ENCODE data around the gene HSP90B1.
A peak's percentile ranks its signal among the peaks of the same experiment; 100 is the strongest.

HSP90B1 gene

DNA sequence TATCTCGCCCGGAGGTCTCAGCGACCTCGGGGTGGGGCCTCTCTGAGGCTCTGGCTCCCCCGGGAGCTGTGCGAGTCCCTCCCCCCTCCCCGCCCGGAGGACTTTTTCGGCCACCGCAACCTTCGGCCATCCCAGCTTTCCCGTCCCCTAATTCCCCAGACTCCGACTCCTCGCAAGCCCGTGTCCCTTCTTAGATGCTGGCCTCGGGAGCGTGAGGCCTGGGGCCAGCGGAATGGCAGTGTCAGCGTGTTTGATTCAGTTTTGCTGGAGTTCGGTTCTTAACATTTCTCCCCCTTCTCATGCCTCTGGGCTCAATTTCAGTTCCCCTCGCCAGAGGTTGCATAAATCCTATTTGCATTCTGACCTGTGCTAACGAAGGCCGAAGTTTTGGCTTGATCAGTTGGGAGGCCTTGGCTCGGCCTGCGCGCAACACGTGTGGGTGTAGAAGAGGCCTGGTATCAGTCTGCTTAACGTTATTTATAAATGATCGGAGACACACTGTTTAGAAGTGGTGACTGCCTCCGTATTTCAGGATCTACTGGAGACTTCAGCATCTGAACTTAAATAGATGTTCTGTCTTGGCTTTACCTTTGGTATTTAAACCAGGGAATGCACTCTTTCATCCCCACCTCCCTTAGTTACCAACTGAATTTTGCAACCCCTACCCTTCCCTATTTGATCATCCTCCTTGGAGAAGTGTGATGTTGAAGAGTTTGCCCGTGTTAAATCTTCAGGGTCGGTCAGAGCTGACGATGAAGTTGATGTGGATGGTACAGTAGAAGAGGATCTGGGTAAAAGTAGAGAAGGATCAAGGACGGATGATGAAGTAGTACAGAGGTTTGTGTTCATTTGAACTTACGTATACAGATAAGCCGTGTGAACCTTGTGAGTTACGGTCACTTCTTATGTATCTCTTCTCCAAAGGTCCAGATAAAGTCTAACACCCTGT, 851 bp downstream of the HSP90B1 start:
- no peak for FAIRE-seq

DNA sequence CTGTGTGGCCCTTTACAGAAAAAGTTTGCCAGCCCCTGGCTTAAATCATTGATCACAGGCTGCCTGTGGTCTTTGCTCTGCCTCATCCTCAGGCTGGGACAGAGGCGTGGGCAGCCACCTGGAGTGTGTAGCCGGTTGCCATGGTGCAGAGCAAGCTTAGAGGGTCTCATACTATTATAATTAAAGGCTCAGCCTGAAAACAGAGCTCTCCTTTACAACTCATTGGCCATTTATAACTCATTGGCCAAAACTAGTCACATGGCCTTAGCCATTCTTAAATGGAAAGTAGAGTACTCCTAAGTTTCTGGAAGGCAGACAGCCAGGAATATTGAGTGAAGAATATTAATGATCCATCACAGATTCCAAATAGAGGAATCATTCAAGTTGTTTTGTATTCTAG, 3.0 kb downstream of the HSP90B1 start:
- no peak for FAIRE-seq

DNA sequence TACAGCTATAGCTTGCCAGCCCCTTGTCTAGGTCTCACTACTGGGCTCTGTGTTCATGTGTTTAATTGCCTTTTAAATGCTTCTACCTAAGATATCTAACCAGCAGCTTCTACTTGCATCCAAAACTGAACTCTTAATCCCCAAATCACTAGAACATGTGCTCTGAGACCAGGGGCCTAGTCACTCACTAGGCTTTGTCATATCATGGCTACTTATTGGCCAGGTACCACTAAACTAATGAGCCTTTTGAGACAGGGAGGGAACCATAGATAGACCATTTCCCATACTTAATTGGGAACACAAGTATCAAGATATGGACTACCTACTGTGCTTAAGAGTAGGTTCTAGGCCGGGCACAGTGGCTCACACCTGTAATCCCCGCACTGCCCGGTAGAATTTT, 6.5 kb downstream of the HSP90B1 start:
- no peak for FAIRE-seq

DNA sequence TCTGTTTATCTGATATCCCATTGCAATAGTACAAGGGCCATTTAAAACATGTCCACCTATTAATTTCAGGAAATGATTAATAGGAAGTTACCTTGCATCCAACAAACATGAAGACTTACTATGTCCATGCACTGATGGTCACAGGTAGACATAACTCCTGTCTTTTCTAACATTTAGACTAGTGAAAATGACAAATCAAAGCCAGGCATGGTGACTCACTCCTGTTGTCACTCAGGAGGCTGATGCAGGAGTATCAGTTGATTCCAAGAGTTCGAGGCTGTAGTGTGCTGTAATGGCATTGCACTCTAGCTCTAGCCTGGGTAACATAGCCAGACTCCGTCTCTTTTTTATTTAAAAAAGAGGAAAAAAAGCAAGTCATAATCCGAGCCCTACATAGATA, 14.8 kb downstream of the HSP90B1 start:
- FAIRE-seq = no peak

DNA sequence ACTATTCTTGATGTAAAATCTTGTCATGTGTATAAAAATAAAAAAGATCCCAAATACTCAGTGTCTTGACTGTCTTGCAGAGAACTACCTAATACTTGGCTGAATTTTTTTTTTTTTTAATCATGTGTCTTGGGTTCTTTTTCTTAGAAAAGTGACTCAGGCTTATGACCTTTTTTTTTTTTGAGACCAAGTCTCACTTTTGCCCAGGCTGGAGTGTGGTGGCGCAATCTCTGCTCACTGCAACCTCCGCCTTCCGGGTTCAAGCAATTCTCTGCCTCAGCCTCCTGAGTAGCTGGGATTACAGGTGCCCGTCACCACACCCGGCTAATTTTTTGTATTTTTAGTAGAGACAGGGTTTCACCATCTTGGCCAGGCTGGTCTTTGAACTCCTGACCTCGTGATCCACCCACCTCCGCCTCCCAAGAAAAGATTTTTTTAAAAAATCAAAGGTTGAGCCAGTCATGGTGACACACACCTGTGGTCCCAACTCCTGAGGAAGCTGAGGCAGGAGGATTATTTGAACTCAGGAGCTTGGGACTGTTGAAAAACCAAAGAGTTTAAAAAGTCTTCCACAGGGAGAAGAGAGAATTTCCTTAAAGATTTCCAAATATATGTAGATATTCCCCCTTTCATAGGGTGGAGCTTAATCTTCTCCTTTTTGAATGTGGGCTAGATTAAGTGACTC, 17.8 kb downstream of the HSP90B1 start:
- FAIRE-seq = no peak

DNA sequence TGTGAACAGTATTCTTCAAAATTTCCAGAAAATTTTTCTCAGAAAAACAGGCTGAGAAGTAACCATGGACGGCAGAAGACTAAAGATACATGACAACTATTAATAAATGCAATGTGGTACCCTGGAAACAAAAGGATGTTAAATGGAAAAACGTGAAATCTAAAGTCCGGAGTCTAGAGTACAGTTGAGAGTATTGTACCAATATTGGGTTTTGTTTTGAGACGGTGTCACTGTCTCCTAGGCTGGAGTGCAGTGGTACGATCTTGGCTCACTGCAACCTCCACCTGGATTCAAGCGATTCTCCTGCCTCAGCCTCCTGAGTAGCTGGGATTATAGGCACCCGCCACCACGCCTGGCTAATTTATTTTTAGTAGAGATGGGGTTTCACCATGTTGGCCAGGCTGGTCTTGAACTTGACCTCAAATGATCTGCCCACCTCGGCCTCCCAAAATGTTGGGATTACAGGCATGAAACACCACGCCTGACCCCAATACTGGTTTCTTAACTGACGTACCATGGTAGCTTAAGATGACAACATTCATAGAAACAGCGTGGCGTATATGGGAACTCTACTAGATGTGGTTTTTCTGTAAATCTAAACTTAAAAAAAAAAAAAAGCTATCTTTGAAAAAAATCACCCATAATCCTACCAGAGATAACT, 18.7 kb downstream of the HSP90B1 start:
- FAIRE-seq = no peak

DNA sequence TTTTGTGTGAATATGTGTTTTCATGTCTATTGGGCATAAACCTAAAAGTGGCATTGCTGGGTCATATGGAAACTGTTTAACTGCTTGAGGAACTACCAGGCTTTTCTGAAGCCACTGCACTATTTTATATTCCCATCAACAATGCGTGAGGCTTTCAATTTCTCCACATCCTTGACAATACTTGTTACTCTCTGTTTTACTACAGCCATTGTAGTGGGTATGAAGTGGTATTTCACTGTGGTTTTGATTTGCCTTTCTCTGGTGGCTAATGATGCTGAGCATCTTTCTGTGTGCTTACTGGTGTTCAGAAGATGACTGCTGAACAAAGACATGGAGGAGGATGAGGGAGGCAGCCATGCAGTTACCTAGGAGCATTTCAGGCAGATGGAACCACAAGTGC, 22.3 kb downstream of the HSP90B1 start:
- FAIRE-seq = no peak

DNA sequence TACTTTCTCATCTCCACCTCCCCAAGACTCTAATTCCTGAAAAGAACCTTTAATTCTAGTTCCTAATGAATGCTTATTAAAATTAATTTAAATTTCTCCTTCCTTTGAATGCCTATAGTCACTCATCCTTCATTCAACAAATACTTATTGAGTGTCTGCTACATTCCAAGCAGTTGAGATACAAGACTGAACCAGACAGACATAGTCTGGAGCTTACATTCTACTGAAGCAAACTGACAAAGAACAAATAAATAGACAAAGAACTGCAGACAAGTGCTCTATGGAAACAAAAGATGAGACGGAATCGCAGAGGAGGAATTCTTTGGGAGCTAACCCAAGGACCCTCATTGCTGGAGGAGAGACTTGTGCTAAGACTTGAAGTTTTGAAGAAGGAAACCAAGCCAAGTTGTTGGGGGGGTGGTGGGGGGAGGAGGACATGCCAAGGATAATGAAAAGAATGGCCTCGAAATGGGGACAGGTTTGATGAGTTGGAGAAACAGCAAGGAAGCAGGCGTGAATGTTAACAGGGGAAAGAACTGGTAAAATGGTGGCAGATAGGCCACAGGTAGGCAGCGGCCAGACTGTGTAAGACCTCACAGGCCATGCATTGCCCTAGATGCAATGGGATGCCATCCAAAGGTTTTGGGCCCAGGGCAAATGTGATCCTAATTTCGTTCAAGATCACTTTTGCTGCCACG, 25.8 kb downstream of the HSP90B1 start:
- no peak for FAIRE-seq

DNA sequence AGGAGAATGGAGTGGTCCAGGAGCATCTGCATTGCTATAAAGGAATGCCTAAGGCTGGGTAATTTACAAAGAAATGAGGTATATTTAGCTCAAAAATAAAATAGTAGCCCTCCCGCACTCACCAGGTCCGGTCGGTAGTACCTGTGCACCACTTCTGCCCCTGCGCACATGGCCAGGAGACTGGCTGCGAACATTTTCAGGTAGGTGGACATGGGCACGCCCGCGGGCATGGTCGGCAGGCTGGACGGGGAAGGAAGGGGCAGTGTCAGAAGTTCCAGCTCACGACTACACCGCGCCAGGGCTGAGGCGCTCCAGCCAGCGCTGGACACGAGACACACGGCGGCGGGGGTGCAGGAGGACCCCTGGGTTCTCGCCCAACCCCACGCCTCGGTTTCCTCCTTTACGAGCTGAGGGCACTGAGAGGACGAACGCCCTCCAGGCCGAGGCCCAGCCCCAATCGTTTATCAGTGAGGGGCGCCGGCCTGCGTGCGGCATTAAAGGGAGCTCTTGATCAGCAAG, 26.4 kb downstream of the HSP90B1 start:
- FAIRE-seq = no peak

DNA sequence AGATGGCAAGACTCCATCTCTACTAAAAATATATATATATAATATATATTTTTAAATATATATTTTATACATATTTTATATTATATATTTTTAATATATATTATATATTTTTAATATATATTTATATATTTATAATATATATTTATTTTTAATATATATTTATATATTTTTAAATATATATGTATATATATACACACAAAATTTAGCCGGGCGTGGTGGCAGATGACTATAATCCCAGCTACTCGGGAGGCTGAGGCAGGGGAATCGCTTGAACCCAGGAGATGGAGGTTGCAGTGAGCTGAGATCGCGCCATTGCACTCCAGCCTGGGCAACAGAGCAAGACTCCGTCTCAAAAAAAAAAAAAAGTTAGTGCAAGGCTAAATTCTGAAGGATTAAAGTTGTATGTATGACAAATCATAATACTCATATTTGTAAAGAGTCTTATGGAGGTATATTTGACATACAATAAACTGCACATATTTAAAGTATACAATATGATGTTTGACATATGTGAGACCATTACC, 27.7 kb downstream of the HSP90B1 start:
- no peak for FAIRE-seq

DNA sequence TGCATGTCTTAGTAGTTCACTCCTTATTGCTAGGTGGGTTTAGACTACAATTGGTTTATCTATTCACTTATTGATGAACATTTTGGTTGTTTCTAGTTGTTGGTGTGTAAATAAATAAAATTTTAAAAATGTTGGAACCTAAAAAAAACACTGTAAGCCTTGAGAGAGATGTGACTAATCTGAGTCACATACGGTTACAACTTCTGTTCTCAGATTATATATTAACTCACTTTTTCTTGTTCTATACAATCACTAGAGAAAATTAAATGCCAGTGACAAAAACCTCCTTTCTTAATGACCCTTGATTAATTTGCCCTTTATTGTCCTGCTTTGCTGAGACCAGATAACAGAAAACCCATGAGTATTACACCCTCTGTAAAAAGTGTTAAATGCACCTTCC, 28.4 kb downstream of the HSP90B1 start:
- FAIRE-seq = no peak

DNA sequence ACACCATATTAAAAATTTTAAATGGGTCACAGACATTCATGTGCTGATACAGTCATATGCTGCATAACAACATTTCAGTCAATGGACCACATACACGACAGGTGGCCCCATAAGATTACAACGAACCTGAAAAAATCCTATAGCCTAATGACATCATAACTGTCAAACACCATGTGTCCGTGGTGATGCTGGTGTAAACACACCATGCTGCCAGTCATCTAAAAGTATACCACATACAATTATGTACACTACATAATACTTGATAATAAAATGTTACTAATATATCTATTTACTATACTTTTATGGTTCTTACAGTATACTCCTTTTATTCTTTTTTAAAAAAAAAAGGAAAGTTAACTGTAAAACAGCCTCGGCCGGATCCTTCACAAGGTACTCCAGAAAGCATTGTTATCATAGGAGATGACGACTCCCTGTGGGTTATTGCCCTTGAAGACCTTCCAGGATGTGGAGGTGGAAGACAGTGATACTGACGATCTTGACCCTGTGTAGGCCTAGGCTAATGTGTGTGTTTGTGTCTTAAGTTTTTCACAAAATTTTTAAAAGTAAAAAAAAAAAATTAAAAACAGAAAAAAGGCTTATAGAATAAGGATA, 30.5 kb downstream of the HSP90B1 start:
- no peak for FAIRE-seq

DNA sequence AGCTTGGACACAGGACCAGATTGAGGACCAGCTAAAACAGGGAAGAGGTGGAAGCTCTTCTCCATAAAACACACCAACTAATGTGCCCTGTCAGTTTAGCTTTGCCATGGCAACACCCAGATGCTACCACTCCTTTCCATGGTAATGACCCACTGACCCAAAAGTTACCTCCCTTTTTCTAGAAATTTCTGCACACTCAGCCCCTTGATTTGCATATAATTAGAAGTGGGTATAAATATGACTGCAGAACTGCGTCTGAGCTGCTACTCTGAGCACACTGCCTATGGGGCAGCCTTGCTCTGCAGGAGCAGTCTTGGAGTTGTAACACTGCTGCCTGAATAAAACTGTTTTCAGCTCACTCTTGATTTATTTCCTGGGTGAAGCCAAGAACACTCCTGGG, 32.3 kb downstream of the HSP90B1 start:
- no peak for FAIRE-seq

DNA sequence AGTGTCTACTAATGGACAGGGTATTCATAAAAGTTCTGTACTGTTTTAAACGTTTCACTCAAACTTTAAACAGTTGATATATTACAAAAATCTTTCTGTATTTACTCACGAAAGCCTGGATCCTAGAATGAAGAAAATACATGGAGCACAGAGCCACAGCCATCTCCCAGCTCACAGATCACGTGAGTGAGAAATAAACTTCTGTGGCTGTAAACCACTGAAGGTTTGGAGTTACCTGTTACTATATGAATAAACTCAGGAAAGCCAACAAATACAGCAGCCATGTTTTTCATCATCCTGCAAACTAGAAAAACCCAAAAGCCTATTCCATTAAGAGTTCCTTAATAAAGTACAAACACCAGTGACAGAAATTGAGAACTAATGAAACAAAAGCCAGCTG, 34.6 kb downstream of the HSP90B1 start:
- FAIRE-seq = no peak

DNA sequence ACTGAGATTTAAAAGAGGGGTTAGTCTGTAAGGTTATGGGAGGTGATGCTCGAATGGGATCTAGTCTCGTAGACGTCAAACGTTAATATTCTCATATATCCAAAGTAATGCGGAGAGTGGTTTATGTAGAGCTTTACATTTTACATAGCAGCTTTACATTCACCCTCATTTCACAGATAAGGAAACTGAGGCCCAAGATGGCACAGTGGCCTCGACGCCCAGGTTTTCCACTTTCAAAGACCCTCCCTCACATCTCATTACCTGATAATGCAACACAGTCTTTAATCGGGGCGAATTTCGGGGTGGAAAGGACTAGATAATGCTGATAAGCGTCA, 35.0 kb downstream of the HSP90B1 start:
- FAIRE-seq = no peak

DNA sequence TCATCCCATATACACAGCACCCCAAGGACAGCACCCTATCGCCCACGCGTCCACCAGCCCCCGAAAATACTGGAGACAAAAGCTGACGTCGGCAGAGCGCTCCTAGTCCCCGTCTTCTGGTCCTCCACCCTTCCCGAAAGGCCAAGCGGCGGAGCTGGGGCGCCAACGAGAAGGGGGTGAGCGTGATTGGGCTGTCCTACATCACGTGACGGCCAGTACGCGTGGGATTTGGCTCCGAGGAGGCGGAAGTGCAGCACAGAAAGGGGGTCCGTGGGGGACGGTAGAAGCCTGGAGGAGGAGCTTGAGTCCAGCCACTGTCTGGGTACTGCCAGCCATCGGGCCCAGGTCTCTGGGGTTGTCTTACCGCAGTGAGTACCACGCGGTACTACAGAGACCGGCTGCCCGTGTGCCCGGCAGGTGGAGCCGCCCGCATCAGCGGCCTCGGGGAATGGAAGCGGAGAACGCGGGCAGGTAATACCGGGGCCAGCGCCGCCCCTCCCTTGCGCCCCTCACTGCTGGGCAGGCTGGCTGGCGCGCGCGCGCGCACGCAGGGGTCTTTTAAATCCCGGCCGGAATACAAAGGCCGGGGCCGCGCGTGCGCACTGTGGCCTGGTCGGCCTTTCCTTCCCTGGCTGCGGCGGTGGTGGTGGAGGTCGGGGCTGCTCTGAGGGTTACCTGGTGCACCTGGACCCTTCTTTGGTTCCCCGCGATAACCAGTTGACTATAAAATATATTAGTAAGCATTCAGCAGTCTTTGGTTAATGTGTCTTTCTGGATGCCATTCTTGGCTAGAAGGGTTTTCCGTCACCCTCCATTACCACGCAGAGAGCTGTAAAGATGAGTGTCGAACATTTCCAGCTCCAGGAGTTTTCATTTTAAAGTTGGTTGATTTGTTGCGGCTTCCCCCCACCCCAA, 35.6 kb downstream of the HSP90B1 start, which contains the start of gene TDG:
Gene TDG, plus strand, starts transcription at position 283 of the 915 bp plus-strand sequence. Its CDS starts 166 bp downstream, at position 449.
- FAIRE-seq = peak; percentile 86

DNA sequence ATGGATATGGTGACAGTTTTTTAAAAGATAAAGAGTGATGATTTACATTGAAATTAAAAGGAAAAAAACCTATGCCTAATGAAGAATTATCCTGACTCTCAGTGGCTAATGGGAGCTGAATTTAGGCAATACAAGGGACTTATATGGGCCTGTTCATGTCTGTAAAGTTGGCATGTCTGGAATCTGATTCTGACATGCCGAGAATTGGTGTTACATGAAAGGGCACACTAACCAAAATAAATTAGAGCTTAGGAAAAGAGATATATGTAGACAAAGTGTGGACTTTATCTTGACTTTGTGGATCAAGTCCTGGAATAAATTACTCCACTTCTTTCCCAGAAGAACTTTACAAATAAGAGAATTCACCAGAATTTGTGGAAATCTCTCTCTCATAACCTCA, 36.5 kb downstream of the HSP90B1 start:
- no peak for FAIRE-seq

DNA sequence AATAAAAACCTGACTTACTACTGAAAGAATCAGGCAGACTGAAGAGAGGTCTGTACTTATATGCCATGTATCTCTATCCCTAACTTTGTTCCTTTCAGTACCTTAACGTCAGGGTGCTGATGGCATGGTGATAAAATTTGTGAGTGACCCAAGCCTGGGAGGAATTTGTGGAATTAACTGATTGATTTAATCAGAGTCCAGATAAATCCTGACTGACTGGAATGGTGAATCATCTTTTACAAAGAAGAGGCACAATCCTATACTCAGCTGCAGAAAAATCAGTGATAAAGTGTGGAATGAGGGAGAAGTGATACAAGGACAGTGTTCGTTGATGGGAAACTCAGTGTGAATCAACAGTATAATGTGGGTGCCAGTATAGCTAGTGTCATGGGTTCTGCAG, 39.2 kb downstream of the HSP90B1 start:
- no peak for FAIRE-seq

DNA sequence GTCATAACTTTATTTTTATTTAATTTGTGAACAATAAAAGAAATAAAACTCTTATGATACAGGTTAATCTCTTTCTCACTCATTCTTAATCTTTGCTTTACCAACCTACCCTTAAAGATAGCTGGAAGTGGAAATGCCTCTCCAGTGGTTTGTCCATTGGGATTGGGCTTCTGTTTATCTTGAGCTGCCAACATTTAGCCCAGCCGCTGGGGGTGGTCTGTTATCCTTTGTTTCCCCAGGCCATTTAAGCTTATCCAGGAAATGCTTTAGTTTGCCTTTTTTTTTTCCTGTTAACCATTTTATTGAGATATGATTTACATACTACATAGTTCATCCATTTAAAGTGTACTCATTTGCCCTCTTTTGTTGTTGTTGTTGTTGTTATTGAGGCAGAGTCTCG, 43.7 kb downstream of the HSP90B1 start:
- FAIRE-seq = no peak

DNA sequence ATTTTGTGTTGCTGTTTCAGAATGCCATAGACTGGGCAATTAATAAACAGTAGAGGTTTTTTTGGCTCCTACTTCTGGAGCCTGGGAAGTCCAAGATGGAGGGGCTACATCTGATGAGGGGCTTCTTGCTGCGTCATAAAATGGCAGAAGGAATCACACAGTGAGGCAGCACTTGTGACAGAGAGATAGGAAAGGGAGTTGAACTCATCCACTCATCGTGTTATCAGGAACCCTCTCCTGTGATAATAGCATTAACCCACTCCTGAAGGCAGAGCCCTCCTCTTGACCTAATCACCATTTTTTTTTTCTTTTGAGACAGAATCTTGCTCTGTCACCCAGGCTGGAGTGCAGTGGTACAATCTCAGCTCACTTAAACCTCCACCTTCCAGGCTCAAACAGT, 45.2 kb downstream of the HSP90B1 start:
- no peak for FAIRE-seq
